ENCODE measurements around the gene HCN4.

Gene HCN4

GRCh38 chr15:73330206-73331051 lies 38.3 kb downstream of the HCN4 start:
- H3K4me3 ChIP-seq: no peak overlapping the region
- no peak overlapping the region for H3K27ac ChIP-seq

- no peak overlapping the region for H3K27ac ChIP-seq
Measured at GRCh38 chr15:73329501-73330200, 39.1 kb downstream of the HCN4 start.

GRCh38 chr15:73328981-73329380 lies 39.8 kb downstream of the HCN4 start:
- Histone ChIP-seq H3K27ac (no peak overlapping the region), H3K4me3 (no peak overlapping the region)

More at GRCh38 chr15:73329501-73330200, 39.1 kb downstream of the HCN4 start:
- H3K4me3 ChIP-seq: no peak overlapping the region

- Histone ChIP-seq H3K4me3 (no peak overlapping the region), H3K27ac (no peak overlapping the region)
Measured at GRCh38 chr15:73328149-73328820, 40.5 kb downstream of the HCN4 start.

GRCh38 chr15:73326157-73326556 lies 42.6 kb downstream of the HCN4 start:
- Histone ChIP-seq H3K27ac (no peak overlapping the region), H3K4me3 (no peak overlapping the region)

- Histone ChIP-seq H3K4me3 (no peak overlapping the region), H3K27ac (no peak overlapping the region)
Measured at GRCh38 chr15:73325191-73325861, 43.4 kb downstream of the HCN4 start.

- Histone ChIP-seq H3K4me3 (no peak overlapping the region), H3K27ac (no peak overlapping the region)
Measured at GRCh38 chr15:73324496-73325170, 44.1 kb downstream of the HCN4 start.

GRCh38 chr15:73323956-73324355 lies 44.8 kb downstream of the HCN4 start:
- Histone ChIP-seq H3K4me3 (no peak overlapping the region), H3K27ac (no peak overlapping the region)

GRCh38 chr15:73323374-73323955 lies 45.3 kb downstream of the HCN4 start:
- H3K4me3 ChIP-seq: no peak overlapping the region

GRCh38 chr15:73322665-73323373 lies 45.9 kb downstream of the HCN4 start:
- no peak overlapping the region for H3K27ac ChIP-seq
- H3K4me3 ChIP-seq: no peak overlapping the region

More at GRCh38 chr15:73323374-73323955, 45.3 kb downstream of the HCN4 start:
- no peak overlapping the region for H3K27ac ChIP-seq

- no peak overlapping the region for H3K27ac ChIP-seq
Measured at GRCh38 chr15:73321496-73322450, 47.0 kb downstream of the HCN4 start.

GRCh38 chr15:73320619-73321180 lies 48.1 kb downstream of the HCN4 start:
- no peak overlapping the region for H3K27ac ChIP-seq

More at GRCh38 chr15:73321496-73322450, 47.0 kb downstream of the HCN4 start:
- no peak overlapping the region for H3K4me3 ChIP-seq

GRCh38 chr15:73319460-73320245 lies 49.1 kb downstream of the HCN4 start:
- Histone ChIP-seq H3K27ac (no peak overlapping the region), H3K4me3 (no peak overlapping the region)

More at GRCh38 chr15:73320619-73321180, 48.1 kb downstream of the HCN4 start:
- H3K4me3 ChIP-seq: no peak overlapping the region

GRCh38 chr15:73318463-73319351 lies 50.1 kb downstream of the HCN4 start:
- no peak overlapping the region for H3K27ac ChIP-seq

More at GRCh38 chr15:73318463-73319351, 50.1 kb downstream of the HCN4 start:
- H3K4me3 ChIP-seq: no peak overlapping the region

All from skin epidermis (tissue), 12 donors.